ENCODE results near the gene SUSD4.

SUSD4 gene

GRCh38 chr1:223249854-223250631, 113.9 kb downstream of the SUSD4 start:
- DNase-seq (ENCODE audit: low read depth): no peak
- H3K4me3 ChIP-seq (ENCODE audit: low read length): no peak overlapping the region
- no peak for TF ChIP-seq CTCF (conservative IDR thresholded peaks at IDR 0.05; ENCODE audit: low read depth, low read length)

GRCh38 chr1:223248770-223249140, 115.2 kb downstream of the SUSD4 start:
- no peak for DNase-seq (ENCODE audit: low read depth)
- no peak for TF ChIP-seq CTCF (conservative IDR thresholded peaks at IDR 0.05; ENCODE audit: low read depth, low read length)
- no peak overlapping the region for H3K4me3 ChIP-seq (ENCODE audit: low read length)

GRCh38 chr1:223248001-223248769, 115.8 kb downstream of the SUSD4 start:
- no peak for TF ChIP-seq CTCF (conservative IDR thresholded peaks at IDR 0.05; ENCODE audit: low read depth, low read length)
- DNase-seq (ENCODE audit: low read depth): no peak
- no peak overlapping the region for H3K4me3 ChIP-seq (ENCODE audit: low read length)

- no peak for DNase-seq (ENCODE audit: low read depth)
- no peak overlapping the region for H3K4me3 ChIP-seq (ENCODE audit: low read length)
- TF ChIP-seq CTCF (conservative IDR thresholded peaks at IDR 0.05; ENCODE audit: low read depth, low read length): no peak
Observed at GRCh38 chr1:223246476-223247112, 117.4 kb downstream of the SUSD4 start.

- TF ChIP-seq CTCF (conservative IDR thresholded peaks at IDR 0.05; ENCODE audit: low read depth, low read length): no peak
- H3K4me3 ChIP-seq (ENCODE audit: low read length): no peak overlapping the region
- no peak for DNase-seq (ENCODE audit: low read depth)
Observed at GRCh38 chr1:223245983-223246382, 118.0 kb downstream of the SUSD4 start.

- TF ChIP-seq CTCF (conservative IDR thresholded peaks at IDR 0.05; ENCODE audit: low read depth, low read length): no peak
- H3K4me3 ChIP-seq (ENCODE audit: low read length): no peak overlapping the region
Observed at GRCh38 chr1:223245411-223245810, 118.6 kb downstream of the SUSD4 start.

More at GRCh38 chr1:223245411-223245810, 118.6 kb downstream of the SUSD4 start:
- DNase-seq (ENCODE audit: low read depth): no peak
